Heart left ventricle (tissue), 16 donors: ENCODE results near the gene PLD4. TPM values are rescaled to one million over a fixed set of nuclear protein-coding genes. Genes with fewer than 3 reads are reported as not detected.

ENCODE experiments used
- ATAC-seq, 4 donors: fragments of 200-7000 bp; cut with Tn5 transposase; one replicate each; pipeline ENCODE4 v1.9.1; 2020 to 2022; ENCODE audit warnings: moderate library complexity in 4 of 4, mild to moderate bottlenecking in 3 of 4, moderate number of reproducible peaks in 1 of 4
- DNase-seq, 5 donors: peaks; one replicate each; pipeline ENCODE4 v3.0.0-alpha.2; 2020
- H3K27ac ChIP-seq, 12 donors: fragments of 200-600 bp; sonication (generic) in 4 of 12; one replicate each; pipeline versions ENCODE4 v1.5.0 to v1.8.0; 2016 to 2022; ENCODE audit warnings: mild to moderate bottlenecking in 2 of 12
- H3K27me3 ChIP-seq, 9 donors: fragments of 200-600 bp; sonication (generic) in 2 of 9; one replicate each; pipeline versions ENCODE4 v1.5.1 to v1.8.0; 2016 to 2022; ENCODE audit warnings: mild to moderate bottlenecking in 3 of 9
- H3K36me3 ChIP-seq, 9 donors: fragments of 200-600 bp; sonication (generic) in 2 of 9; one replicate each; pipeline versions ENCODE4 v1.5.0 to v1.8.0; 2018 to 2022; ENCODE audit warnings: mild to moderate bottlenecking in 2 of 9
- H3K4me1 ChIP-seq, 12 donors: fragments of 200-600 bp; sonication (generic) in 4 of 12; one replicate each; pipeline versions ENCODE4 v1.5.0 to v1.8.0; 2016 to 2022; ENCODE audit warnings: mild to moderate bottlenecking in 3 of 12
- H3K4me3 ChIP-seq, 12 donors: fragments of 200-600 bp; sonication (generic) in 4 of 12; one replicate each; pipeline versions ENCODE4 v1.5.0 to v1.8.0; 2017 to 2022; ENCODE audit warnings: mild to moderate bottlenecking in 9 of 12, moderate library complexity in 4 of 12
- H3K9me3 ChIP-seq, 12 donors: fragments of 200-600 bp; sonication (generic) in 4 of 12; one replicate each; pipeline versions ENCODE4 v1.5.0 to v1.8.0; 2016 to 2022; ENCODE audit warnings: mild to moderate bottlenecking in 1 of 12
- CTCF ChIP-seq, 12 donors: fragments of 200-600 bp; sonication (generic) in 4 of 12; IDR thresholded peaks; one replicate each; pipeline versions ENCODE4 v1.5.0 to v1.8.0; 2018 to 2022; ENCODE audit warnings: antibody characterized with exemption in 12 of 12, mild to moderate bottlenecking in 5 of 12
- POLR2A ChIP-seq, 2 donors: fragments of 450-650 bp; IDR thresholded peaks; one replicate each; pipeline ENCODE4 v1.6.1; 2017; ENCODE audit warnings: antibody characterized with exemption in 2 of 2, mild to moderate bottlenecking in 2 of 2, moderate library complexity in 2 of 2
- WGBS, 4 donors: extraction: QIAGEN DNeasy Blood & Tissue Kit in 2 of 4; methylation state at CpG; one replicate each; pipeline versions ENCODE4 v1.1.5 to v1.1.7; 2013 to 2018; 5-methylcytosine and 5-hydroxymethylcytosine counted together
- intact Hi-C, 10 donors: fragments of 100-400 bp; cut with DNase I; formaldehyde crosslinking; loops; one replicate each; pipeline versions ENCODE4 v1.11.1 to v1.14.2; 2022
- polyA plus RNA-seq, 2 donors: library from polyadenylated mRNA; stranded (reverse); fragments of 200-250 nt; gene quantifications; one replicate each; pipeline ENCODE4 v1.2.3, GENCODE V29; 2013
- total RNA-seq, 9 donors: library from RNA; depleted of rRNA in 2 of 9; stranded (reverse); fragments of >200 nt in 2 of 9; fragmentation: NEBNext Ultra II Directional in 3 of 9; extraction: Animal tissue kit (Norgen Biotek cat#: 25700) in 3 of 9; gene quantifications; one replicate each; pipeline versions ENCODE4 v1.1.0 to v1.2.4, GENCODE V29; 2016 to 2023
- donor health status: ischemic (EF 13 %, LVEDD 7.1; RV severe dilation, severe dysfunction).
- donor health status: healthy with polysubstance abuse.
- donor health status: DM: no; HTN: yes; CAD: no.
- donor health status: DM: no; HTN: no; CAD: no.
- donor health status: ischemic (EF 25% LVEDD 6.9; RV normal size, moderate dysfunction).
- donor health status: ischemic (EF 25% LVEDD 5.7; RV mildly dilated, moderate dysfunction).
- donor health status: healthy.
- donor health status: DM: yes; HTN: yes; CAD: no.
- donor health status: ischemic (EF 35%, LVEDD 5.7; RV mildly dilated, moderate dysfunction).
- donor health status: nonischemic (EF 11% LVEDD 7.7; RV severe dilation, severe dysfunction).
- donor health status: DM: yes; HTN: yes; CAD: no.
- donor health status: PGD.
- donor health status: ischemic (EF 29% LVEDD 5.4; RV normal size, mild dysfunction).
- donor health status: nonischemic (EF 23%, LVEDD 6.1; RV moderate dilation, normal function).

The PLD4 gene
- total and polyA plus RNA-seq, 11 donors = 0.12 to 1.5 (median 0.33) TPM; not detected in 5

GRCh38 chr14:104978746-104979691 is 54.3 kb downstream of the PLD4 start:
- Histone ChIP-seq H3K4me1 (peaks cover 5 to 54% (median 33%) of the 10 kb centered on the region in 12 donors), H3K9me3 (no peaks in the 10 kb centered on the region), H3K27me3 (peaks cover 0 to 20% (median 0%) of the 10 kb centered on the region in 9 donors), H3K27ac (peak overlapping the region in 1 of 12 donors; percentile 53), H3K4me3 (peak overlapping the region in 10 of 12 donors; percentile 14 to 66 (median 52)), H3K36me3 (no peaks in the 10 kb centered on the region)
- intact Hi-C loops = loop anchor here in 6 of 10 donors (5.0 to 10.0 kb wide), 5 partner anchors 33 to 226 kb away; partner anchors contain the start of gene CDCA4 (in 1 of the 6)
- ATAC-seq (no peak), DNase-seq (peak in 2 of 5 donors; percentile 16 to 52)
- TF ChIP-seq CTCF (IDR thresholded peaks at IDR 0.05) (no peak), POLR2A (IDR thresholded peaks at IDR 0.05) (no peak)
- WGBS, 4 donors = 57 to 68% (median 64%) methylated on average over 31 to 32 of the region's 32 CpGs

GRCh38 chr14:104979758-104980610 is 55.3 kb downstream of the PLD4 start:
- TF ChIP-seq POLR2A (IDR thresholded peaks at IDR 0.05) = no peak
- TF ChIP-seq CTCF (IDR thresholded peaks at IDR 0.05) = no peak
- intact Hi-C loops = loop anchor here in 7 of 10 donors (5.0 to 10.0 kb wide), 5 partner anchors 32 to 225 kb away; partner anchors contain the start of gene CDCA4 (in 3 of the 7)
- peak overlapping the region in 4 of 12 donors; percentile 38 to 70 (median 56) for H3K27ac ChIP-seq
- peak; percentile 32 to 67 (median 63) for ATAC-seq
- no peak overlapping the region for H3K4me3 ChIP-seq
- peaks cover 0 to 44% (median 27%) of the 10 kb centered on the region in 12 donors for H3K4me1 ChIP-seq
- H3K27me3 ChIP-seq = peaks cover 0 to 20% (median 0%) of the 10 kb centered on the region in 9 donors
- WGBS, 4 donors = 45 to 56% (median 53%) methylated on average over 15 to 19 of the region's 19 CpGs
- peak in 4 of 5 donors; percentile 76 to 88 (median 83) for DNase-seq
- no peaks in the 10 kb centered on the region for H3K36me3 ChIP-seq
- H3K9me3 ChIP-seq = no peaks in the 10 kb centered on the region

- Histone ChIP-seq H3K4me3 (no peak overlapping the region), H3K27me3 (peaks cover 0 to 17% (median 0%) of the 10 kb centered on the region in 9 donors)
- intact Hi-C loops = loop anchor here in 2 of 10 donors (5.0 kb wide), 1 partner anchor 41 kb away; the partner anchor contains the start of gene CDCA4 (in 2 of the 2)
These were observed 56.2 kb downstream of the PLD4 start for GRCh38 chr14:104980611-104981531.

More at GRCh38 chr14:104980611-104981531, 56.2 kb downstream of the PLD4 start:
- Histone ChIP-seq H3K4me1 (peaks cover 0 to 37% (median 23%) of the 10 kb centered on the region in 12 donors), H3K36me3 (no peaks in the 10 kb centered on the region), H3K27ac (peak overlapping the region in 4 of 12 donors; percentile 38 to 70 (median 54)), H3K9me3 (no peaks in the 10 kb centered on the region)
- TF ChIP-seq CTCF (IDR thresholded peaks at IDR 0.05) (no peak), POLR2A (IDR thresholded peaks at IDR 0.05) (no peak)
- DNase-seq = peak in 1 of 5 donors; percentile 41
- ATAC-seq = no peak
- WGBS, 4 donors = 89 to 93% (median 91%) methylated on average over 13 to 22 of the region's 22 CpGs
